Smooth muscle cell (in vitro differentiated cells): ENCODE results near the gene ALPL. TPM values are rescaled to one million over a fixed set of nuclear protein-coding genes. Genes with fewer than 3 reads are reported as not detected.

Source experiments
- DNase-seq: peaks from one replicate; lab custom pipeline; 2025; ENCODE audit not compliant: unreplicated experiment; lab: John Stamatoyannopoulos, UW
- H2AFZ ChIP-seq: fragments of 200-600 bp; sonication (generic); 2 replicates; pipeline ENCODE4 v1.6.0; 2016; ENCODE audit warnings: antibody characterized with exemption, low read depth, mild to moderate bottlenecking
- H3F3A ChIP-seq: fragments of 200-600 bp; sonication (generic); 2 replicates; pipeline ENCODE4 v1.6.0; 2017; ENCODE audit warnings: antibody characterized with exemption, low read depth
- H3K27ac ChIP-seq: fragments of 200-600 bp; sonication (generic); 2 replicates; pipeline ENCODE4 v1.5.1; 2016; ENCODE audit warnings: low read depth, mild to moderate bottlenecking
- H3K27me3 ChIP-seq: fragments of 200-600 bp; sonication (generic); 2 replicates; pipeline ENCODE4 v1.6.1; 2016; ENCODE audit warnings: low read depth, mild to moderate bottlenecking
- H3K36me3 ChIP-seq: fragments of 200-600 bp; sonication (generic); 2 replicates; pipeline ENCODE4 v1.5.1; 2016; ENCODE audit warnings: low read depth
- H3K4me1 ChIP-seq: fragments of 200-600 bp; sonication (generic); 2 replicates; pipeline ENCODE4 v1.5.1; 2016; ENCODE audit warnings: low read depth
- H3K4me2 ChIP-seq: fragments of 200-600 bp; sonication (generic); 2 replicates; pipeline ENCODE4 v1.6.0; 2016; ENCODE audit warnings: mild to moderate bottlenecking
- H3K4me3 ChIP-seq: fragments of 200-600 bp; sonication (generic); 2 replicates; pipeline ENCODE4 v1.5.1; 2016; ENCODE audit warnings: mild to moderate bottlenecking
- H3K79me2 ChIP-seq: fragments of 200-600 bp; sonication (generic); 2 replicates; pipeline ENCODE4 v1.6.0; 2016; ENCODE audit warnings: low read depth, mild to moderate bottlenecking
- H3K9ac ChIP-seq: fragments of 200-600 bp; sonication (generic); 2 replicates; pipeline ENCODE4 v1.6.0; 2016; ENCODE audit warnings: low read depth
- H3K9me3 ChIP-seq: fragments of 200-600 bp; sonication (generic); replicated peaks from 2 replicates; pipeline ENCODE4 v1.5.1; 2016; ENCODE audit warnings: low read depth
- H4K20me1 ChIP-seq: fragments of 200-600 bp; sonication (generic); 2 replicates; pipeline ENCODE4 v1.6.0; 2016; ENCODE audit warnings: low read depth
- WGBS: methylation state at CpG from one replicate; pipeline ENCODE4 v1.1.7; 2016; ENCODE audit warnings: low lambda C conversion rate; 5-methylcytosine and 5-hydroxymethylcytosine counted together
- polyA plus RNA-seq: library from polyadenylated mRNA; unstranded; fragments of >200 nt; fragmentation: Nextera tagmentation; extraction: Ambion mirVana; gene quantifications from 2 replicates; pipeline ENCODE4 v1.2.1, GENCODE V29; 2016
- total RNA-seq: library from RNA; depleted of rRNA; stranded (reverse); fragments of >200 nt; gene quantifications from 2 replicates; pipeline ENCODE4 v1.2.3, GENCODE V29; 2014
- TF ChIP-seq, protein P1 (sequence below): fragments of 200-600 bp; sonication (generic); IDR thresholded peaks from 2 replicates; pipeline ENCODE4 v1.5.1; 2017; ENCODE audit warnings: borderline replicate concordance, mild to moderate bottlenecking, antibody characterized with exemption; ENCODE audit not compliant: insufficient read depth, poor library complexity, severe bottlenecking

Gene ALPL
- total and polyA plus RNA-seq, 2 experiments from 2014 or later, result 4.6 to 8.3 TPM

DNA sequence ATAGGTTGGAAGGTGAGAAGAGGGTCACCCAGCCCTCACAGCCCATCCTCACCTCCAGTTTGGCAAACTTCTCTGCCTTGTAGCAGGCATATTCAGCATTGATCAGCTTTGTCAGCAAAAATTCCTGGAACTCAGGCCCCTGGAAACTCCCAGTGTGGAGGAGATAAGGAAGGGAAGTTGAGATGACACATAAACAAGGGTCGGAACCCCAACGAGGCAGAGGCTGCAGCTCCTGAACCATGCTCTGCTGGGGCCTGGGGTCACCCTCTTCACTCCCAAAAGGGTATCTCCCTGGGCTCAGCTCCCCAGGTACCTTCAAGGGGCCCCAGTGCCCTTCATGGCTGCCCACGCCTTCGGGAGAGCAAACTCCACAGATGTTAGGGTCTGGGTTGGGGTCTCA is 99.6 kb downstream of the ALPL start:
- no peaks in the 10 kb centered on the region for H3K9me3 ChIP-seq
- TF ChIP-seq, protein P1, sequence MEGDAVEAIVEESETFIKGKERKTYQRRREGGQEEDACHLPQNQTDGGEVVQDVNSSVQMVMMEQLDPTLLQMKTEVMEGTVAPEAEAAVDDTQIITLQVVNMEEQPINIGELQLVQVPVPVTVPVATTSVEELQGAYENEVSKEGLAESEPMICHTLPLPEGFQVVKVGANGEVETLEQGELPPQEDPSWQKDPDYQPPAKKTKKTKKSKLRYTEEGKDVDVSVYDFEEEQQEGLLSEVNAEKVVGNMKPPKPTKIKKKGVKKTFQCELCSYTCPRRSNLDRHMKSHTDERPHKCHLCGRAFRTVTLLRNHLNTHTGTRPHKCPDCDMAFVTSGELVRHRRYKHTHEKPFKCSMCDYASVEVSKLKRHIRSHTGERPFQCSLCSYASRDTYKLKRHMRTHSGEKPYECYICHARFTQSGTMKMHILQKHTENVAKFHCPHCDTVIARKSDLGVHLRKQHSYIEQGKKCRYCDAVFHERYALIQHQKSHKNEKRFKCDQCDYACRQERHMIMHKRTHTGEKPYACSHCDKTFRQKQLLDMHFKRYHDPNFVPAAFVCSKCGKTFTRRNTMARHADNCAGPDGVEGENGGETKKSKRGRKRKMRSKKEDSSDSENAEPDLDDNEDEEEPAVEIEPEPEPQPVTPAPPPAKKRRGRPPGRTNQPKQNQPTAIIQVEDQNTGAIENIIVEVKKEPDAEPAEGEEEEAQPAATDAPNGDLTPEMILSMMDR, result no peak
- H3K27ac ChIP-seq, result no peak overlapping the region
- no peaks in the 10 kb centered on the region for H4K20me1 ChIP-seq
- no peak overlapping the region for H3K4me3 ChIP-seq
- H3F3A ChIP-seq, result no peaks in the 10 kb centered on the region
- H3K27me3 ChIP-seq, result no peaks in the 10 kb centered on the region
- DNase-seq, result no peak
- H3K4me1 ChIP-seq, result no peaks in the 10 kb centered on the region
- no peak overlapping the region for H3K9ac ChIP-seq
- no peak overlapping the region for H2AFZ ChIP-seq
- H3K4me2 ChIP-seq, result no peak overlapping the region
- no peaks in the 10 kb centered on the region for H3K79me2 ChIP-seq
- no peaks in the 10 kb centered on the region for H3K36me3 ChIP-seq
- WGBS, result 59% methylated on average over 4 of the region's 4 CpGs

DNA sequence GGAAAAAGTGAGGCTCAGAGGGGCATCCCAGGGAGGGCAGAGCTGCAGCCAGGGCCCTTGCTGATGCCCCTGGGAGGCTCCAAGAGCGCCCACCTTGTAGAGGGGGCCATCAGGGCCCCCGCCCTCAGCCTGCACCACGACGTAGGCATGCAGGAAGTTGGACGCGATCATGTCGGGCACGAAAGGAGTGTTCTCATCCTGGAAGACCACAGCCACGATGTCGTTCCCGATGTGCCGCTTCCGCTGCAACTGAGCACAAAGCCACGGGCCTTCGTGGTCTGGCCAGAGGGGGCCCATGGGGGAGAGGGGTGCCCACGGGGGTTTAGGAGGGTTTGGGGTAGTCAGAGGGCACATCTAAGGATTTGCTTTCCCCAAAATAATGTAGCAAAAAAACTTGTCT is 100.8 kb downstream of the ALPL start:
- Histone ChIP-seq H3K27me3 (no peaks in the 10 kb centered on the region), H3K79me2 (no peaks in the 10 kb centered on the region), H3K4me1 (no peaks in the 10 kb centered on the region), H3K27ac (no peak overlapping the region), H2AFZ (no peak overlapping the region), H3F3A (no peaks in the 10 kb centered on the region), H3K9me3 (no peaks in the 10 kb centered on the region), H4K20me1 (no peaks in the 10 kb centered on the region), H3K9ac (no peak overlapping the region), H3K4me3 (no peak overlapping the region), H3K4me2 (no peak overlapping the region), H3K36me3 (no peaks in the 10 kb centered on the region)
- no peak for DNase-seq
- 92% methylated on average over 16 of the region's 16 CpGs for WGBS
- TF ChIP-seq, protein P1, result no peak

DNA sequence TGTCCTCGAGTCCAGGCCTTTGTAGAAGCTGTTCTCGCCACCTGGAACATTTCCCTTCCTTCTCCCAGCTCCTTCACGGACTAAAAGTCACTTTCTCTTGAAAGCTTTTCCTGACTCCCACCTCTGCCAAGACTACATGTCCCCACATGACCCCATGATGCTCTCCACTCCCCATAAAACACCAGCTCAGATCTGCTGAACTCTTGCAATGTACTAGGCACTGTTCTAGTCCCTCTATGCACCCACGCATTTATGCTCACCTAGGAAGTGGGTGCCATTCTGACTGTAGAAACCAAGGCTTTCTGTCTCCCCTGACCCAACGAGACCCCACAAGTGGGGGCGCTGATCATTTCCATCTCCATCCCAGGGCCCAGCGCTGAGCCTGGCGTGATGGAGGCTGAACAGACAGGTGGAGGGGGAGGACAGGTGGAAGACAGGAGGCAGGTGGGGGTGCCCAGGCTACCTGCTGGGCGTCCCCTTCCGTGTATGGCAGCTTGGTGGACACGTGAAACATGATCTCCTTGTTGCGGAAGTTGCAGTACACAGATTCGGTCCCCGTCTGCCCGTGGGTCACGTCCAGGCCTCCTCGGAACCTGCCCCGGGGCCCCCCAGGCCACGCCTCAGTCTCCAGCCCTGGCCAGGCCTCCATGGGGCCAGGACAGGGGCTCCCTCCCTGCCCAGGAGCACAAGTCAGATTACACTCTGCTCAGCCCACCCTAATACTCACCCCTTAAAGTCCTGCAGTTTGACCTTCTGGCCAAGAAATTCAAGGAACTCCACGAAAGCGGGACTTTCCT is 102.0 kb downstream of the ALPL start:
- no peak overlapping the region for H2AFZ ChIP-seq
- 94% methylated on average over 21 of the region's 21 CpGs for WGBS
- TF ChIP-seq, protein P1, result no peak

DNA sequence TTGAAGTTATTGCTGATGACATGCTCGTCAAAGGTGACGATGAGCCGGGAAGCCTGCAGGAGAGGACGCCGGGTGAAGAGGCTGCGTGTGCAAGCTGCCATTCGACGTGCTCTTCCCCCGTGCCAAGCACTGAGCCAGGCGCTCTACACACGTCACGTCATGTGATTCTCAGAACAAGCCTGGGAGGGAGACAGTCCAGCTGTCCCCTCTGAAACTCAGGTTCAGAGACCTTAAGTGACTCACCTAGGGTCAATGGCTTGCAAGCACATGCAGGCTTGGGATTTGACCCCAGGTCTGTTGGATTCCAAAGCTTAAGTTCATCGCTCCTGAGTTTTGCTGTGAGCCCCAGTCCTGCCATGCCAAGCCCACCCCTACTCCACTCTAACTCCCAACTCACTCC is 102.8 kb downstream of the ALPL start:
- Histone ChIP-seq H3K4me1 (no peaks in the 10 kb centered on the region), H3K9ac (no peak overlapping the region), H3K27me3 (no peaks in the 10 kb centered on the region), H3K36me3 (no peaks in the 10 kb centered on the region), H3K4me3 (no peak overlapping the region), H4K20me1 (no peaks in the 10 kb centered on the region), H3K9me3 (no peaks in the 10 kb centered on the region), H3K27ac (no peak overlapping the region), H2AFZ (no peak overlapping the region), H3K4me2 (no peak overlapping the region), H3K79me2 (no peaks in the 10 kb centered on the region), H3F3A (no peaks in the 10 kb centered on the region)
- 96% methylated on average over 13 of the region's 13 CpGs for WGBS
- no peak for DNase-seq
- TF ChIP-seq, protein P1, result no peak

More for the DNA sequence above, 102.0 kb downstream of the ALPL start:
- Histone ChIP-seq H4K20me1 (no peaks in the 10 kb centered on the region), H3K27ac (no peak overlapping the region), H3K9ac (no peak overlapping the region), H3K4me2 (no peak overlapping the region), H3K4me1 (no peaks in the 10 kb centered on the region), H3K9me3 (no peaks in the 10 kb centered on the region), H3K79me2 (no peaks in the 10 kb centered on the region), H3K27me3 (no peaks in the 10 kb centered on the region), H3K4me3 (no peak overlapping the region), H3F3A (no peaks in the 10 kb centered on the region), H3K36me3 (no peaks in the 10 kb centered on the region)
- DNase-seq, result no peak
